Heart right ventricle (tissue), 16 donors: ENCODE results near the gene HOXA3. TPM values are rescaled to one million over a fixed set of nuclear protein-coding genes. Genes with fewer than 3 reads are reported as not detected.

Experiments used
- ATAC-seq, 8 donors: fragments of 200-7000 bp; cut with Tn5 transposase; one replicate each; pipeline ENCODE4 v1.9.1; 2020; ENCODE audit warnings: mild to moderate bottlenecking in 8 of 8, moderate library complexity in 8 of 8, moderate number of reproducible peaks in 1 of 8
- DNase-seq, 2 donors: peaks; one replicate each; pipeline ENCODE4 v3.0.0-alpha.2; 2020
- H3K27ac ChIP-seq, 10 donors: fragments of 200-600 bp; sonication (generic) in 2 of 10; one replicate each; pipeline versions ENCODE4 v1.5.0 to v1.8.0; 2020 to 2022; ENCODE audit warnings: mild to moderate bottlenecking in 3 of 10
- H3K27me3 ChIP-seq, 7 donors: fragments of 200-600 bp; one replicate each; pipeline ENCODE4 v1.8.0; 2021 to 2022; ENCODE audit warnings: mild to moderate bottlenecking in 2 of 7
- H3K36me3 ChIP-seq, 9 donors: fragments of 200-600 bp; sonication (generic) in 1 of 9; one replicate each; pipeline versions ENCODE4 v1.5.0 to v1.8.0; 2020 to 2022; ENCODE audit warnings: mild to moderate bottlenecking in 2 of 9
- H3K4me1 ChIP-seq, 9 donors: fragments of 200-600 bp; sonication (generic) in 1 of 9; one replicate each; pipeline versions ENCODE4 v1.5.0 to v1.8.0; 2020 to 2022; ENCODE audit warnings: mild to moderate bottlenecking in 4 of 9
- H3K4me3 ChIP-seq, 10 donors: fragments of 200-600 bp; sonication (generic) in 2 of 10; one replicate each; pipeline versions ENCODE4 v1.5.0 to v1.8.0; 2020 to 2022; ENCODE audit warnings: mild to moderate bottlenecking in 7 of 10, moderate library complexity in 2 of 10
- H3K9me3 ChIP-seq, 11 donors: fragments of 200-600 bp in 10 of 11; sonication (generic) in 2 of 11; one replicate each; pipeline versions ENCODE4 v1.5.0 to v1.8.0; 2013 to 2022; ENCODE audit warnings: mild to moderate bottlenecking in 2 of 11, control low read depth in 1 of 11, moderate library complexity in 1 of 11
- WGBS, 2 donors: extraction: QIAGEN DNeasy Blood & Tissue Kit; methylation state at CpG; one replicate each; pipeline ENCODE4 v1.1.7; 2013; ENCODE audit warnings: inconsistent platforms in 1 of 2; 5-methylcytosine and 5-hydroxymethylcytosine counted together
- intact Hi-C, 10 donors: fragments of 100-400 bp; cut with DNase I; formaldehyde crosslinking; loops; one replicate each; pipeline versions ENCODE4 v1.11.1 to v1.14.2; 2022
- polyA plus RNA-seq, 2 donors: library from polyadenylated mRNA; stranded (reverse); fragments of 200-250 nt; gene quantifications; one replicate each; pipeline ENCODE4 v1.2.3, GENCODE V29; 2013
- total RNA-seq, 10 donors: library from RNA; stranded (reverse); fragmentation: NEBNext Ultra II Directional in 3 of 10; extraction: Animal tissue kit (Norgen Biotek cat#: 25700) in 3 of 10; gene quantifications; one replicate each; pipeline versions ENCODE4 v1.2.1 to v1.2.4, GENCODE V29; 2021 to 2023
- TF ChIP-seq, protein P1 (sequence below), 9 donors: fragments of 200-600 bp; sonication (generic) in 2 of 9; IDR thresholded peaks; one replicate each; pipeline versions ENCODE4 v1.5.0 to v1.8.0; 2021 to 2022; ENCODE audit warnings: antibody characterized with exemption in 9 of 9, mild to moderate bottlenecking in 5 of 9, moderate library complexity in 1 of 9
- donor health status: Arrhythmogenic right ventricular cardiomyopathy.
- donor health status: ischemic (EF 13 %, LVEDD 7.1; RV severe dilation, severe dysfunction).
- donor health status: healthy with polysubstance abuse.
- donor health status: DM: no; HTN: yes; CAD: no.
- donor health status: DM: no; HTN: no; CAD: no.
- donor health status: ischemic (EF 25% LVEDD 6.9; RV normal size, moderate dysfunction).
- donor health status: ischemic (EF 25% LVEDD 5.7; RV mildly dilated, moderate dysfunction).
- donor health status: healthy.
- donor health status: DM: yes; HTN: yes; CAD: no.
- donor health status: Ischemic cardiomyopathy.
- donor health status: ischemic (EF 35%, LVEDD 5.7; RV mildly dilated, moderate dysfunction).
- donor health status: nonischemic (EF 11% LVEDD 7.7; RV severe dilation, severe dysfunction).
- donor health status: DM: yes; HTN: yes; CAD: no.
- donor health status: PGD.
- donor health status: ischemic (EF 29% LVEDD 5.4; RV normal size, mild dysfunction).
- donor health status: nonischemic (EF 23%, LVEDD 6.1; RV moderate dilation, normal function).

HOXA3 gene
- total and polyA plus RNA-seq, 12 donors: 0.11 to 1.5 (median 0.24) TPM; not detected in 2

DNA sequence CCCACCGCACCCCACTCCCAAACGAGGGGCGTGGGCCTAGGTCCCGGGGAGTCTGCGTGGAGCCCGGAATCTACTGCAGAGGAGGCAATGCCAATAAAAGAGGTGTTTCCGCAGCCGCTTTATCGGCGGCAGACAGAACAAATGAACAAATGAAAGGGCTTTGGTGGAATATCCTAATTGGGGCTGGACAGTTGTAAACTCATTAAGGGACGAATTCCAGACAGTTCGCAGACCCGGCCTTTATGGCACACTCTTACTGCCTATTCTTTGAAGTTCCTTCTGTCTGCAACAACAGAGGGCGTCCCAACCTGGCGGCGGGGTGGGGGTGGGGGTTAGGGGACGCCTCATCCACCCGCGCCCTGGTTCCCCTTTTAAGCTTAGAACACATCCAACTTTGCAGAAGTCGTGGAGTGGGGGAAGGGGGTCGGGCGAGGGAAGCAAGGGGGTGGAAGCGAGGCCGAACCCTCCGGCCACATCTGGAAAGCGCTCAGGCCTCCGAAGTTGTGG lies 8.9 kb upstream of the HOXA3 start:
- intact Hi-C loops: loop anchor here (2.0 to 10.0 kb wide), 14 partner anchors 306 to 1296 kb away; no protein-coding TSS in a partner anchor
- 3 to 4% methylated on average over 26 to 27 of the region's 27 CpGs for WGBS, 2 donors
- DNase-seq (no peak), ATAC-seq (peak in 5 of 8 donors; percentile 26 to 50 (median 47))
- Histone ChIP-seq H3K36me3 (peaks cover 0 to 18% (median 0%) of the 10 kb centered on the region in 9 donors), H3K4me3 (peak overlapping the region; percentile 36 to 75 (median 58)), H3K27me3 (peaks cover 74 to 100% (median 100%) of the 10 kb centered on the region in 7 donors), H3K27ac (no peak overlapping the region), H3K4me1 (peaks cover 8 to 77% (median 32%) of the 10 kb centered on the region in 9 donors), H3K9me3 (no peaks in the 10 kb centered on the region)
- TF ChIP-seq, protein P1, sequence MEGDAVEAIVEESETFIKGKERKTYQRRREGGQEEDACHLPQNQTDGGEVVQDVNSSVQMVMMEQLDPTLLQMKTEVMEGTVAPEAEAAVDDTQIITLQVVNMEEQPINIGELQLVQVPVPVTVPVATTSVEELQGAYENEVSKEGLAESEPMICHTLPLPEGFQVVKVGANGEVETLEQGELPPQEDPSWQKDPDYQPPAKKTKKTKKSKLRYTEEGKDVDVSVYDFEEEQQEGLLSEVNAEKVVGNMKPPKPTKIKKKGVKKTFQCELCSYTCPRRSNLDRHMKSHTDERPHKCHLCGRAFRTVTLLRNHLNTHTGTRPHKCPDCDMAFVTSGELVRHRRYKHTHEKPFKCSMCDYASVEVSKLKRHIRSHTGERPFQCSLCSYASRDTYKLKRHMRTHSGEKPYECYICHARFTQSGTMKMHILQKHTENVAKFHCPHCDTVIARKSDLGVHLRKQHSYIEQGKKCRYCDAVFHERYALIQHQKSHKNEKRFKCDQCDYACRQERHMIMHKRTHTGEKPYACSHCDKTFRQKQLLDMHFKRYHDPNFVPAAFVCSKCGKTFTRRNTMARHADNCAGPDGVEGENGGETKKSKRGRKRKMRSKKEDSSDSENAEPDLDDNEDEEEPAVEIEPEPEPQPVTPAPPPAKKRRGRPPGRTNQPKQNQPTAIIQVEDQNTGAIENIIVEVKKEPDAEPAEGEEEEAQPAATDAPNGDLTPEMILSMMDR (IDR thresholded peaks at IDR 0.05): peak in 5 of 9 donors; percentile 3 to 17 (median 6)

DNA sequence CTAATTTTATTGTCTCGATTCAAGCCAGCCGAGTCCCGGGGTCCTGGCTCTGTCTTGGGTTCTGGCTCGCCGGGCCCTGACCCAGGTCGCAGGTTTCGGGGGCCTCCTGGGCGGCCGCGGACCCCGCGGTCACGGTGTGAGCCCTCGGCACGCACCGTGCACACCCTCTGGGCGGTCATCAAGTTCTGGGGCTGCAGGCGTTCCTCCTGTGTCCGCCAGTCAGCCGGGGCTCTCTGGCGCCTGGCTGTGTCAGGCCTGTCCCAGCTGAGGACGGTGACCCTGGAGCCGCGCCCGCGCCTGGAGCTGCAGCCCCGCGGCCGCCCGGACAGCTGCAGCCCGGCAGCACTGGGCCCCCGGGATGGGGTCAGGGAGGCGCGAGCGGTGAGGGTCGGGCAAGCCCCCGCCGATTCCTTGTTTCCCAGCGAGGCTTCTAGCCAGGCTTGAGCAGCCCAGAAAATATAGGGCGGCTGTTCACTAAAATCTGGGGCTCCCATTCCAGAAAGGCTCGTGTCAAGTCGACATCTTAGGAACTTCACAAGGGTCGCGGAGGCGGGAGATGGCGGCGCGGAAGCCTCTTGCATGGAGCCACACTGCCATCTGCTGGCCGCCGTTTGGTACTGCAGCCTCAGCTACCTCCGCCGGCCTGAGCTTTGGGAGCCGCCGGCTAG lies 8.3 kb upstream of the HOXA3 start:
- intact Hi-C loops: loop anchor here (2.0 to 10.0 kb wide), 14 partner anchors 306 to 1296 kb away; no protein-coding TSS in a partner anchor

DNA sequence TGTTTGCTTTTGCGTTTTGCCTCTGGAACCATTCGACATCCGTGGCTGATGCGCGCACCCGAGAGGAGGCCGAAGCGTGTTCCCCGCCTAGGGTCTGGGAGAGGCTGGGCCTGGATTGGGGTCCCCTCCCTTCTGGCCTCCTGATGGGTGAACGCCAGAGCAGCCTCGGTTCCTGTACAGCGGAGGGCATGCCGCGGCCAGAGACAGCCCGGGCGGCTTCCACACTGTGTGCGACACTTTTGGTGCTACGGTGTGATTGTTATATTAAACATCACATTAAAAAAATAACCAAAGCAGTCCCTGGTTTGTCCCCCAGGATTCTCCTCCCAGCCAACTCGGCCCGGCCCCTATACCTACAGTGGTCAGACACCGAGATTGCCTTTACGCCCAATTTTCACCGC lies 7.8 kb upstream of the HOXA3 start:
- H3K9me3 ChIP-seq: no peaks in the 10 kb centered on the region
- H3K4me3 ChIP-seq: peak overlapping the region; percentile 36 to 75 (median 58)
- intact Hi-C loops: loop anchor here (2.0 to 10.0 kb wide), 14 partner anchors 305 to 1295 kb away; no protein-coding TSS in a partner anchor
- 24 to 32% methylated on average over 23 of the region's 23 CpGs for WGBS, 2 donors
- peak overlapping the region in 1 of 10 donors; percentile 15 for H3K27ac ChIP-seq
- peak in 3 of 8 donors; percentile 5 to 39 (median 19) for ATAC-seq
- peaks cover 74 to 100% (median 100%) of the 10 kb centered on the region in 7 donors for H3K27me3 ChIP-seq
- TF ChIP-seq, protein P1 (IDR thresholded peaks at IDR 0.05): no peak
- H3K4me1 ChIP-seq: peaks cover 8 to 77% (median 30%) of the 10 kb centered on the region in 9 donors
- H3K36me3 ChIP-seq: peaks cover 0 to 11% (median 0%) of the 10 kb centered on the region in 9 donors
- DNase-seq: no peak

More for the DNA sequence above, 8.3 kb upstream of the HOXA3 start:
- peaks cover 74 to 100% (median 100%) of the 10 kb centered on the region in 7 donors for H3K27me3 ChIP-seq
- H3K9me3 ChIP-seq: no peaks in the 10 kb centered on the region
- TF ChIP-seq, protein P1 (IDR thresholded peaks at IDR 0.05): peak; percentile 99 to 100 (median 100)
- peak overlapping the region in 1 of 10 donors; percentile 15 for H3K27ac ChIP-seq
- peak; percentile 78 to 80 for DNase-seq
- peak overlapping the region; percentile 36 to 75 (median 58) for H3K4me3 ChIP-seq
- ATAC-seq: peak; percentile 73 to 89 (median 83)
- 1% methylated on average over 54 of the region's 54 CpGs for WGBS, 2 donors
- H3K4me1 ChIP-seq: peaks cover 8 to 77% (median 31%) of the 10 kb centered on the region in 9 donors
- H3K36me3 ChIP-seq: peaks cover 0 to 16% (median 0%) of the 10 kb centered on the region in 9 donors
